Stimulated activated CD4-positive, alpha-beta T cell treated with anti-CD3 and anti-CD28 coated beads, Interleukin-1b, Interleukin-23, amount 100 ng/mL, for 48 hours (primary cell): Measurements from ENCODE around the gene EGR1.

Experiments used
- DNase-seq: peaks from one replicate; pipeline ENCODE4 v3.0.0-alpha.2; 2020

EGR1 gene

DNA sequence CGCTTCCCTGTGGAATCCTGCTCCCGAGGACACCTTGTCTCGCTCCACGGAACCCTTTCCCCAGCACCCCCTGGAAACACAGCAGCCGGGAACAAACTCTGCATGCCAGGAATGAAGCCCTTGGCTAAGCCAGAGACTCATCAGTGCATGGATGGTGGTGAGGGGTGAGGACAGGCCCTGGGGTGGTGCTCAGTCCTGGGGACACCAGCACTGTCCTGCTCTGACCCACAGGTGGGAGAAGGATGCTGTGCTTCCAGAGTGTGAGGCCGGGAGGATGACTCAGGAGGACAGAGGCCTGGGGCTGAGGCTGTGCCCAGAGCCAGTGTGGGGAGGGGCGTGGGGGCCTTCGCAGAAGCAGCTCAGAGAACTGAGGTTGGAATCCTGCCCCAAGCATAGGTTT lies 11.2 kb upstream of the EGR1 start:
- DNase-seq = no peak

GRCh38 chr5:138455232-138455930 lies 9.9 kb upstream of the EGR1 start:
- DNase-seq = no peak

DNA sequence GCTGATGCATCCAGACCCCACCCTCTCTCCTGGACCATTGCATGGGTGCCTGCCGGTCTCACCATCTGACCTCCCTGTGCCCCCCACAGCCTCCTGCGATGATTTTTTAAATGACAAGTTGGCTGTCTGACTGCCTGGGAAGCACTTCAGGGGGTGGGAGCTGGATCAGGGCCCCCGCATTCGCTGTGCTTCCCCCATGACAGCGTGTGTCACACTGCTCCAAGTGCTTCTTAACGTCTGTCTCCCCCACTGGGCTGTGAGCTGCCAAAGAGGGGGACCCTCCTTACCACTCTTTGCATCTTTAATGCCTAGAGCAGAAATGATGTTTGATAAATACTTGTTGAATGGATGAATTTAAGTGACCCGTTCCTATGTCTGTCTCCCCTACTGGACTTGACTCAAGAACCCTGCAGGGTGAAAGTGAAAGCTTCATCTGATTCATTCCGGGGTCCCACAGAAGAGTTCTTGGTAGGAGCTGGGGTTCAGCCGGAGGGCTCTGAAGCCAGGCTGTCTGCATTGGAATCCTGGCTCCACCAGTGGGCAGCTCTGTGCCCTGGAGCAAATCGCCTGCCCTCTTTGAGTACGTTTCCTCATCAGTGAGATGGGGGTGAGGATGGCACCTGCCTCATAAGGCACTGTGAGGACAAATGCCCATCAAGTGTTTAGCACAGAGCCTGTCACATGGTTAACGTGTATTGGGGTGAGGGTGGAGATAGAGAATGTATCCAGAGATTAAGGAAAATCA lies 7.6 kb upstream of the EGR1 start:
- no peak for DNase-seq

DNA sequence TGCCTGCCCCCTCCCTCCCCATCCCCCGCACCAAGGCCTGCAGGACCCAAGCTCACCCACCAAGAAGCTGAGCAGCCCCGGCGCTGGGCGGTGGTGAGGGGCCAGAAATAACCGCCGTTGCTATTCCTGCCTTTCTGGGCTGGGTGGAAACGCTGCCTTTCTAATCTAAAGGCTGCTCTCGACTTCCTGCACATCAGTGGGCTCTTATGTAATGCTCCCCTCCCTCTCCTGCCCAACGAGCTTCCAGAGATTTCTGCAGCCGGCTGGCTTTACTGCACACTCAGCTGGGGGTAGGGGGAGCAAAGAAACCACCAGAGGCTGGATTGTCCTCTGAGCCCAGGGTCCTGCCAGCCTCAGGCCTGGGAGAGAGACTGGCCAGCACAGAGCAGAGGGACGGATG lies 6.9 kb upstream of the EGR1 start:
- DNase-seq = no peak

DNA sequence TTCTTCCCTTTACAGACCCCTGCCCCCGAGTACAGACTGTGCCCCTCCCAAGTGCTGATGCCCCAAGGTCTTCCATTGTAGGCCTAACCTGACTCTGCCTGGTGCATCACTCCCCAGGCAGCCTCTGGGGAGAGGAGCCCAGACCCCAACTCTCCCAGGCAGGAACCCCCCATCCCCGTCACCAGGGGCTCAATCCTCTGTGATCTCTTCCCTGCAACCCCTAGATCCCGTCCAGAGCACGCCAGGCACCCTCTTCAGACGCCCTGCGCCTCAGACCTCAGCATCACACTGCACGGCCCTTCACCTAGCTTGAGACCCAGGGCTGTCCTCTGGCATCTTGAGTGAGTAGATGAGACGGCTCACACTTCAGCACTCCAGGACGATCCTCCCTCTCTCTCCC lies 6.4 kb upstream of the EGR1 start:
- DNase-seq = no peak

- DNase-seq = peak; percentile 93
These were observed 5.9 kb upstream of the EGR1 start for GRCh38 chr5:138459311-138459933.

- no peak for DNase-seq
These were observed 5.1 kb upstream of the EGR1 start for GRCh38 chr5:138460032-138460693.

DNA sequence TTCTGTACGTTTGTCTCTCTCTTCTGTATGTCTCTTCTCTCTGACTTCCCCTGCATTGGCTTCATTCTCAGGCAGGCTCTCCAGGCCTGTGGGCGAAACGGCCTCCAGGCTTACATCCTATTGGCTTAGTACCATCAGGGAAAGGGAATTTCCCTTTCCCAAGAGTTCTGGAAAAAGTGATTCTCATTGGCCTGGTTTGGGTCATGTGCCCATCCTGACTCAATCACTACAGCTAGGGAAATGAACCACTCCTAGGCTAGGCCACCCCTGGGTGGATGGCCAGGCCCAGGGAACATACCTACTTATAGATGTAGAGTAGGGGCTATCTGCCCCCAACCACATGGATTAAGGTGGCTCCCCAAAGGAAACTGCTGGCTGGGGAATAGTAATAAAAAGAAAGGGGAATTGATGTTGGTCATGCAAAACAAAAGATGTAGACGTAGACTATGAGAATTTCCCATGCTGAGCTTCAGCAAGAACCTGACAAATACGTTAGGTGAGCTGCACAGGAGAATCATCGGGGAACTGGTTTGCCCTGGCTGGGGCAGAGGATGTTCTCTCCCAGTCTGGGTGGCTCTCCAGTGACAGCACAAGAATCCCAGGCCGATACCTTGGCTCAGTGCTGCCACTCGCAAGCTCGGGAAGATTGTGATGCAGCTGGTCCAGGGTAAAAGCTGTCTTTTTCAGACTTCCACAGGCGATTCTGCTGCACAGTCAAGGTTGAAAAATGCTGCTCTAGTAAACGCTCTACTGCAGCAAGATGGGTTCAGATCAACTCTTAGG lies 3.7 kb upstream of the EGR1 start:
- no peak for DNase-seq

DNA sequence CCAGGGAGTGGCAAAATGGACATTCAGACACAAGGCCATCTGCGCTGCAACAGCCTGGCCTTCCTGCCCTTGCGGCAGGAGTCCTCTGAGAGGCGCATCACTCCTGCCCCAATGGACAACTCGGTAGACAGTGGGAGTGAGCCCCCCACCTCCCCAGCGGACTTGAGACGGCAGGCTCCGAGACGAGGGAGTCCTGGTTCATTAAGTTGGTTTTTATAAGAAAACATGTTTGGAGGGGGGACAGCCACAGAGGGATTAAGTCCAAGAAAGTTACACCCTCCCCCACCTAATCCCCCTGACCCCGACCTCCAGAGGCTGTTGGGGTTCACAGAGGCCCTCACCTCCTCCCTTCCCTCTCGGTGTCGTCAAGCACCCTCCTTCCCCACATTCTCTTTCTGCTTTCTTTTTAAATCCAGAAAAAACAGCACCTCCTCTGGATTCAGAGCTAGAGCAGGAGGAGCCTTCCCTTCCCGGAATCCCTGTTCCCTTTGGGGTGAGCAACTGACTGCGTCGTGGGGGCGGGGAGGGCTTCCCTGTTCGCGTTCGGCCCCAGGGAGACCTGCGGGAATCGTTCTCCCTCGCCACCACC lies 1.8 kb upstream of the EGR1 start:
- no peak for DNase-seq

- DNase-seq = peak; percentile 93
These were observed 1.3 kb upstream of the EGR1 start for GRCh38 chr5:138464008-138464387.

DNA sequence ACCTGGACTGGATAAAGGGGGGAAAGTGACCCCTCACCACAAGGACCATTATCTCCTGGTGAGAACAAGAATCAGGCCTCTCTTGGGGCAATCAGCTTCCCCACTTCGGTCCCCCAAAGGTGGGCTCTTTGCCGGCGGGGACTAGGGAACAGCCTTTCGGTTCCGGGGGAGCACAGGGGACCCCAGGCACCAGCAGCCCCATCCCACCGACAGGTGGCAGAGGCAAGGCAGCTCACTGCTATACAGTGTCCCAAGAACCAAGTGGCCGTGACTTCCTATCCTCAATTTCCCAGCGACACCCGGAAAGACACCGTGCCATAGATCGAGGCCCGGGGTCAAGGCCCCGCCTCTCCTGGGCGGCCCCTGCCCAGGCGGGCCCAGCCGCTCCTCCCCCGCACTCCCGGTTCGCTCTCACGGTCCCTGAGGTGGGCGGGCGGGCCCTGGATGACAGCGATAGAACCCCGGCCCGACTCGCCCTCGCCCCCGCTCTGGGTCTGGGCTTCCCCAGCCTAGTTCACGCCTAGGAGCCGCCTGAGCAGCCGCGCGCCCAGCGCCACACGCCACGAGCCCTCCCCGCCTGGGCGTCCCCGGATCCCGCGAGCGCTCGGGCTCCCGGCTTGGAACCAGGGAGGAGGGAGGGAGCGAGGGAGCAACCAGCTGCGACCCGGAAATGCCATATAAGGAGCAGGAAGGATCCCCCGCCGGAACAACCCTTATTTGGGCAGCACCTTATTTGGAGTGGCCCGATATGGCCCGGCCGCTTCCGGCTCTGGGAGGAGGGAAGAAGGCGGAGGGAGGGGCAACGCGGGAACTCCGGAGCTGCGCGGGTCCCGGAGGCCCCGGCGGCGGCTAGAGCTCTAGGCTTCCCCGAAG lies 655 bp upstream of the EGR1 start:
- DNase-seq = peak; percentile 98

GRCh38 chr5:138466125-138466899 lies 1.0 kb downstream of the EGR1 start:
- DNase-seq = no peak

- DNase-seq = no peak
These were observed 1.8 kb downstream of the EGR1 start for GRCh38 chr5:138466900-138467710.

GRCh38 chr5:138467711-138468132 lies 2.4 kb downstream of the EGR1 start:
- DNase-seq = no peak

DNA sequence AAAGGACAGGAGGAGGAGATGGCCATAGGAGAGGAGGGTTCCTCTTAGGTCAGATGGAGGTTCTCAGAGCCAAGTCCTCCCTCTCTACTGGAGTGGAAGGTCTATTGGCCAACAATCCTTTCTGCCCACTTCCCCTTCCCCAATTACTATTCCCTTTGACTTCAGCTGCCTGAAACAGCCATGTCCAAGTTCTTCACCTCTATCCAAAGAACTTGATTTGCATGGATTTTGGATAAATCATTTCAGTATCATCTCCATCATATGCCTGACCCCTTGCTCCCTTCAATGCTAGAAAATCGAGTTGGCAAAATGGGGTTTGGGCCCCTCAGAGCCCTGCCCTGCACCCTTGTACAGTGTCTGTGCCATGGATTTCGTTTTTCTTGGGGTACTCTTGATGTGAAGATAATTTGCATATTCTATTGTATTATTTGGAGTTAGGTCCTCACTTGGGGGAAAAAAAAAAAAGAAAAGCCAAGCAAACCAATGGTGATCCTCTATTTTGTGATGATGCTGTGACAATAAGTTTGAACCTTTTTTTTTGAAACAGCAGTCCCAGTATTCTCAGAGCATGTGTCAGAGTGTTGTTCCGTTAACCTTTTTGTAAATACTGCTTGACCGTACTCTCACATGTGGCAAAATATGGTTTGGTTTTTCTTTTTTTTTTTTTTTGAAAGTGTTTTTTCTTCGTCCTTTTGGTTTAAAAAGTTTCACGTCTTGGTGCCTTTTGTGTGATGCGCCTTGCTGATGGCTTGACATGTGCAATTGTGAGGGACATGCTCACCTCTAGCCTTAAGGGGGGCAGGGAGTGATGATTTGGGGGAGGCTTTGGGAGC lies 3.1 kb downstream of the EGR1 start:
- no peak for DNase-seq

DNA sequence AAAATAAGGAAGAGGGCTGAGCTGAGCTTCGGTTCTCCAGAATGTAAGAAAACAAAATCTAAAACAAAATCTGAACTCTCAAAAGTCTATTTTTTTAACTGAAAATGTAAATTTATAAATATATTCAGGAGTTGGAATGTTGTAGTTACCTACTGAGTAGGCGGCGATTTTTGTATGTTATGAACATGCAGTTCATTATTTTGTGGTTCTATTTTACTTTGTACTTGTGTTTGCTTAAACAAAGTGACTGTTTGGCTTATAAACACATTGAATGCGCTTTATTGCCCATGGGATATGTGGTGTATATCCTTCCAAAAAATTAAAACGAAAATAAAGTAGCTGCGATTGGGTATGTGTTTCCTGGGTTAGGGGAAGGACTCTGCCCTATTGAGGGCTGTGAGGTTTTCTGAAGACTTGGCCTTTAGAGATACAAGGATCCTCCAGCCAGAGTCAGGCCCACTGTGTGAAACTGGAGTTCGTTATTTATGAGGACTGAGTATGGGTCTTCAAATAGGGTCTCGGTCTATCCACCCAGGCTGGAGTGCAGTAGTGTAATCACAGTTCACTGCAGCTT lies 3.8 kb downstream of the EGR1 start:
- DNase-seq = no peak

DNA sequence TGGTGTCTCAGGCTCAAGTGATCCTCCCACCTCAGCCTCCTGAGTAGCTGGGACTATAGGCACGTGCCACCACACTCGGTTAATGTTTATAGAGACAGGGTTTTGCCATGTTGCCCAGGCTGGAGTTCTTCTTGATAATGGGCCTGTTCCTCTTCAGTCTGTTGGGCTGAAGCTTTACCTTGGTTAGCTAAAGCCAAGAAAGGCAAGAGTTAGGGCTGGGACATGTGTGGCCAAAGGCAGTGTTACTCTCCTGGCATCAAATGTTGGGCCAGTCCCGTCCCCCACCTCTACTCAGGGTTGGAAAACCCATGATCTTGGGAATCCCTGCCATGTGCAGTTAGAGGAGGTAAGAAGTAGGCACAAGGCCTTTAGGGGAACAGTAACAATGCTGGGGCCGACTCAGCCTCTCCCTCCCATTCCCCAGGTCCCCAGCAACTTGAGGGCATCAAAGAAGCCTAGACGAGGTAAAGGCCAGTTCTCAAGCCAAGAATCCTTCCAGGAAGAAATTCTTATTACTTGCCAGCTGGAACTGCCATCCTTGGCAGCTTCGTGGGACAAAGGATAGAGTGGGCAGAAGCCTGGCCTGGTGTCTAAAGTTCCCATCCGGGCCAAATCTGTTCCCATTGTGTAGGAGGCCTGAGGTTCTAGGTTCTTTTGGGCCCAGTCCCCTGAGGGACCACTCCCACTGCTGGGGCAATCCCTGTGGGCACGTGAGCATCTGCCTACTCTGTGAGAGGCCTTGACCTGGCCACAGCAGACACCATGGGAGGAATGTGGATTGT lies 4.5 kb downstream of the EGR1 start:
- no peak for DNase-seq
